CD4-positive, CD25-positive, alpha-beta regulatory T cell (primary cell): ENCODE data around the gene ESR1. TPM values are rescaled to one million over a fixed set of nuclear protein-coding genes. Genes with fewer than 3 reads are reported as not detected.

Source experiments
- ATAC-seq, 2 donors: fragments of 150-1000 bp; cut with Tn5 transposase; one replicate each; pipeline ENCODE4 v1.10.0; 2021; ENCODE audit warnings: low read depth in 2 of 2, moderate number of reproducible peaks in 2 of 2, moderate library complexity in 1 of 2
- DNase-seq, 3 donors: peaks; one replicate each; pipeline versions ENCODE4 v3.0.0 to v3.0.0-alpha.2; 2012 to 2022; ENCODE audit warnings: mixed read lengths in 1 of 3
- H3K27ac ChIP-seq: one replicate; pipeline ENCODE4 v1.7.0; 2013; ENCODE audit warnings: mild to moderate bottlenecking, low read length; ENCODE audit not compliant: insufficient read depth, poor library complexity, severe bottlenecking
- H3K27me3 ChIP-seq: one replicate; pipeline ENCODE4 v1.7.0; 2013; ENCODE audit warnings: low read length; ENCODE audit not compliant: control insufficient read depth, insufficient read depth
- H3K36me3 ChIP-seq: one replicate; pipeline ENCODE4 v1.7.0; 2013; ENCODE audit warnings: mild to moderate bottlenecking, low read length, moderate library complexity; ENCODE audit not compliant: control insufficient read depth, insufficient read depth
- H3K4me1 ChIP-seq: 2 replicates; pipeline ENCODE4 v1.7.0; 2013; ENCODE audit warnings: mild to moderate bottlenecking, low read length; ENCODE audit not compliant: insufficient read depth, control insufficient read depth, poor library complexity, severe bottlenecking
- H3K4me3 ChIP-seq: one replicate; pipeline ENCODE4 v1.7.0; 2013; ENCODE audit warnings: low read depth, mild to moderate bottlenecking, low read length, moderate library complexity
- H3K9me3 ChIP-seq, 2 experiments: 1 replicate in 1 of 2; 2 replicates in 1 of 2; pipeline ENCODE4 v1.7.0; 2013; ENCODE audit warnings: low read length in 2 of 2, mild to moderate bottlenecking in 1 of 2, moderate library complexity in 1 of 2; ENCODE audit not compliant: control insufficient read depth in 2 of 2
- H3K27ac Mint-ChIP-seq, 3 donors: one replicate each; pipeline ENCODE4 v1.8.0; 2020 to 2022; ENCODE audit warnings: mild to moderate bottlenecking in 3 of 3, mixed read lengths in 3 of 3, moderate library complexity in 2 of 3
- H3K27me3 Mint-ChIP-seq: one replicate; pipeline ENCODE4 v1.8.0; 2022; ENCODE audit warnings: mild to moderate bottlenecking, mixed read lengths
- H3K36me3 Mint-ChIP-seq: one replicate; pipeline ENCODE4 v1.8.0; 2020; ENCODE audit warnings: mixed read lengths
- H3K4me1 Mint-ChIP-seq, 4 donors: one replicate each; pipeline ENCODE4 v1.8.0; 2020 to 2022; ENCODE audit warnings: mixed read lengths in 4 of 4, mild to moderate bottlenecking in 1 of 4
- H3K4me3 Mint-ChIP-seq, 4 donors: one replicate each; pipeline ENCODE4 v1.8.0; 2020 to 2022; ENCODE audit warnings: mild to moderate bottlenecking in 4 of 4, mixed read lengths in 4 of 4, moderate library complexity in 3 of 4
- H3K9me3 Mint-ChIP-seq, 7 donors: one replicate each; pipeline ENCODE4 v1.8.0; 2020 to 2022; ENCODE audit warnings: mixed read lengths in 7 of 7, mild to moderate bottlenecking in 3 of 7, moderate library complexity in 2 of 7
- polyA plus RNA-seq, 4 donors: library from polyadenylated mRNA; unstranded; fragments of 300-500 nt; fragmentation: Illumina TruSeq; gene quantifications; one replicate each; pipeline ENCODE4 v1.2.3, GENCODE V29; 2021
- total RNA-seq: library from RNA; stranded (reverse); gene quantifications from one replicate; pipeline ENCODE4 v1.2.3, GENCODE V29; 2022

ESR1 gene
- total and polyA plus RNA-seq, 5 donors from 2014 or later = 0.18 to 4.7 (median 0.68) TPM

DNA sequence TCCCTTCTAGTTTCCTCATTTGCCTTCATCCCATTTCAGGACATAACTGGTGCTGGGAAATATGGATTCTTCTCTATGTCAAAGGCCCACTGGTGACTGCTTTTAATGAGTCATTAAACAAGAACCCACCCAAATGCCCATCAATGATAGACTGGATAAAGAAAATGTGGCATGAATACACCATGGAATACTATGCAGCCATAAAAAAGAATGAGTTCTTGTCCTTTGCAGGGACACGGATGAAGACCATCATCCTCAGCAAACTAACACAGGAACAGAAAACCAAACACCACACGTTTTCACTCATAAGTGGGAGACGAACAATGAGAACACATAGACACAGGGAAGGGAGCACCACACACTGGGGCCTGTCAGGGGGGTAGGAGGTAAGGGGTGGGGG lies 310.7 kb downstream of the ESR1 start:
- peaks cover 0 to 7% (median 4%) of the 10 kb centered on the region in 4 donors for H3K4me1 Mint-ChIP-seq
- Histone ChIP-seq H3K4me1 (no peaks in the 10 kb centered on the region), H3K9me3 (no peaks in the 10 kb centered on the region), H3K27me3 (no peaks in the 10 kb centered on the region), H3K36me3 (peaks cover 42% of the 10 kb centered on the region), H3K4me3 (no peak overlapping the region), H3K27ac (no peak overlapping the region)
- H3K36me3 Mint-ChIP-seq = peaks cover 37% of the 10 kb centered on the region
- H3K27me3 Mint-ChIP-seq = no peaks in the 10 kb centered on the region
- ATAC-seq (no peak), DNase-seq (no peak)
- H3K27ac Mint-ChIP-seq = peak overlapping the region; percentile 44 to 66 (median 59)
- no peak overlapping the region for H3K4me3 Mint-ChIP-seq
- peaks cover 0 to 5% (median 0%) of the 10 kb centered on the region in 7 donors for H3K9me3 Mint-ChIP-seq

DNA sequence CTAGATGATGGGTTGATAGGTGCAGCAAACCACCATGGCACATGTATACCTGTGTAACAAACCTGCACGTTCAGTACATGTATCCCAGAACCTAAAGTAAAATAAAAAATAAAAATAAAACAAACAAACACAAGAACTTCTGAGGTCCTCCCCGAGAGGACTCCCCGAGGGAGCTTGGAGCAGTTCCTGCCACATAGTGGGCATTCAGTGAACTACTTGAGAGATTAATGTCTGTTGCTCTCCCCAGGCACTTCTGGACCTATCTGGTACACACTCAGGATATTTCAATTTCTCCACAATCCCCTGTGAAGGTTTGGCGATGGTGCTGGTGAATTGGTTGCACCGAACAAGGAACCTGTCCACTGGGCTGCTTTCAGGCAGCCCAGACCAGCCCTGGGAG lies 311.2 kb downstream of the ESR1 start:
- no peaks in the 10 kb centered on the region for H3K4me1 ChIP-seq
- H3K36me3 ChIP-seq = peaks cover 46% of the 10 kb centered on the region
- H3K27me3 ChIP-seq = no peaks in the 10 kb centered on the region
- peaks cover 39% of the 10 kb centered on the region for H3K36me3 Mint-ChIP-seq
- no peak overlapping the region for H3K4me3 Mint-ChIP-seq
- DNase-seq (no peak), ATAC-seq (no peak)
- H3K4me1 Mint-ChIP-seq = peaks cover 2 to 7% (median 5%) of the 10 kb centered on the region in 4 donors
- no peak overlapping the region for H3K4me3 ChIP-seq
- no peak overlapping the region for H3K27ac Mint-ChIP-seq
- no peak overlapping the region for H3K27ac ChIP-seq
- H3K9me3 Mint-ChIP-seq = peaks cover 0 to 5% (median 0%) of the 10 kb centered on the region in 7 donors
- no peaks in the 10 kb centered on the region for H3K27me3 Mint-ChIP-seq
- H3K9me3 ChIP-seq = no peaks in the 10 kb centered on the region

DNA sequence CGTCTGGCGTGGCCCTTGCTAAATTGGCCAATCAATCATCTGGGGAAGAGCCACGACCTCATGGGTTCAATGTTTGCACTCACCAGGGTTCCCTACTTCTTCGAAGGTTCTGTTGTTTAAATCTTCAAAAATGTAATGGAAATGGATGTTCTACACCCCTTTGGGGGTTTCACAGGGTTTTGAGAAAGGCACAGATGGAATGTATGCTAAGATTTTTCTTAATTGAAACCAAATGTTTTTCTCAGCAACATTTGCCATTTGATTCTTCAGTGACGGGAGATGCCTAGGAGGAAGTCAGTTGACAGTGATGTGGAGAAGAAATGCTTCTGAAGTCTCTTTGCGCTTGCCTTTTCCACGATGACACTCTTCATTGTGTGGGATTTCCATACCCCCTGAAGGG lies 312.3 kb downstream of the ESR1 start:
- peaks cover 2 to 7% (median 6%) of the 10 kb centered on the region in 4 donors for H3K4me1 Mint-ChIP-seq
- H3K4me3 Mint-ChIP-seq = no peak overlapping the region
- no peak for ATAC-seq
- H3K27me3 Mint-ChIP-seq = no peaks in the 10 kb centered on the region
- no peaks in the 10 kb centered on the region for H3K27me3 ChIP-seq
- H3K27ac ChIP-seq = no peak overlapping the region
- peaks cover 57% of the 10 kb centered on the region for H3K36me3 ChIP-seq
- no peak for DNase-seq
- H3K9me3 Mint-ChIP-seq = peaks cover 0 to 5% (median 0%) of the 10 kb centered on the region in 7 donors
- H3K4me1 ChIP-seq = no peaks in the 10 kb centered on the region
- no peaks in the 10 kb centered on the region for H3K9me3 ChIP-seq
- H3K36me3 Mint-ChIP-seq = peaks cover 45% of the 10 kb centered on the region
- no peak overlapping the region for H3K4me3 ChIP-seq
- no peak overlapping the region for H3K27ac Mint-ChIP-seq

DNA sequence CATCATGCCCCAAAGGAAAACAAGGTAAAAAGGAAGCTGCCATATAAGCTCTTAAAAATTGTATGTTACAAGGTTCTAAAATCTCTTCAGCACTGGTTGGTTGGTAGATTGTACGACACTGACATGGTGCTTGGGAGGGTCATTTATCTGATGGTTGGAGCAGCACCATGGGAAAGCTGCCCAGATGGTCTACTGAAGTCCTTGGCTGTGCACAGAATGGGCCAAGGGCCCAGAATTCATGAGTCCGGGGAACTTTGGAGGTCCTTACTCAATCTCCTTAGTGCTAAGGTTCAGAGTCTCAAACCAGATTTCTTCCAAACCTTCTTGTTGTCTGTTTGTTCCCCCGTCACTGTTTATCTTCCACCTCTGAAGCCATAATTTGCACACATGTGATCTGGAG lies 314.4 kb downstream of the ESR1 start:
- Histone ChIP-seq H3K9me3 (no peaks in the 10 kb centered on the region), H3K4me1 (no peaks in the 10 kb centered on the region), H3K27me3 (no peaks in the 10 kb centered on the region), H3K27ac (no peak overlapping the region), H3K4me3 (no peak overlapping the region), H3K36me3 (peaks cover 78% of the 10 kb centered on the region)
- H3K27ac Mint-ChIP-seq = peak overlapping the region in 1 of 3 donors; percentile 67
- peaks cover 2 to 13% (median 7%) of the 10 kb centered on the region in 4 donors for H3K4me1 Mint-ChIP-seq
- H3K36me3 Mint-ChIP-seq = peaks cover 45% of the 10 kb centered on the region
- peaks cover 0 to 5% (median 0%) of the 10 kb centered on the region in 7 donors for H3K9me3 Mint-ChIP-seq
- no peak overlapping the region for H3K4me3 Mint-ChIP-seq
- ATAC-seq (no peak), DNase-seq (no peak)
- no peaks in the 10 kb centered on the region for H3K27me3 Mint-ChIP-seq

DNA sequence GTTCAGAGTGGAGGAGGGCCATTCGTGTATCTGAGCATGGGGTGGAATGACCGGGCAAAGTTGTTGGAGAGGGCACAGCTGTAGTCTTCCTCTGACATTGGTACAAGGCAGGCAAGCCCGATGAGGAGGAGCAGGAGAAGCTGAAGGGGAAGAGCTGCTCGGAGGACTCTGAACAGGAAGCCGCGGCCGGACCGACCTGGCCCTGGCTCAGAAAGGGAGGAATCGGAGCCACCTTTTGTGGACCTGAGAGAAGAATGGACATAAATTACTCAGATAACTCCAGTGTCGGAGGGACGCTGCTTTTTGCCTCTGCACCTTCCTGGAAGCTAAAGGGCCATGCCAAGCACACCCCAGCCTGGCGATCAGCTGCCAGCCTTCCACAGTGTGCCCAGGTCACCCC lies 315.0 kb downstream of the ESR1 start:
- Histone ChIP-seq H3K27ac (no peak overlapping the region), H3K9me3 (no peaks in the 10 kb centered on the region), H3K4me1 (no peaks in the 10 kb centered on the region), H3K27me3 (no peaks in the 10 kb centered on the region), H3K36me3 (peaks cover 83% of the 10 kb centered on the region), H3K4me3 (no peak overlapping the region)
- Mint-ChIP-seq H3K4me3 (no peak overlapping the region), H3K9me3 (peaks cover 0 to 5% (median 0%) of the 10 kb centered on the region in 7 donors), H3K36me3 (peaks cover 46% of the 10 kb centered on the region), H3K27me3 (no peaks in the 10 kb centered on the region), H3K4me1 (peaks cover 1 to 14% (median 7%) of the 10 kb centered on the region in 4 donors), H3K27ac (peak overlapping the region in 1 of 3 donors; percentile 67)
- DNase-seq = no peak
- ATAC-seq = no peak

DNA sequence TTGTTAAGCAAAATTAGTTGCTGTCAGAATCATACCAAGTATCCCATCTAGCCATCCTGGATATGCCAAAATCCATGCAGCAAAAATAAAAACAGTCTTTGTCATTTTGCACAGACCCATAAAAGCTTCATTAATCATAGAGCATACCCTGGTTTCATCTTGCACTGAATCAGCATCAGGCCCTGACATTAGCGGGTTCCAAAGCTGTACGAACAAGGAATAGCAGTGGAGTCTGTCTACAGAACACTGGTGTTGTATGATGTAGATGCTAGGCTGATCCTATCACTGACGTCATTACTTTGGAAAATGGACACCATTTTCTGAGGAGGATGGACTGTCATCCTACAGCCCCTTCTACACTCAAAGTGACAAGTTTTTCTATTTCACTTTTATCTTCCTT lies 315.6 kb downstream of the ESR1 start:
- no peak overlapping the region for H3K27ac ChIP-seq
- Mint-ChIP-seq H3K4me1 (peaks cover 0 to 16% (median 9%) of the 10 kb centered on the region in 4 donors), H3K27me3 (no peaks in the 10 kb centered on the region), H3K27ac (no peak overlapping the region), H3K4me3 (no peak overlapping the region), H3K36me3 (peaks cover 50% of the 10 kb centered on the region), H3K9me3 (peaks cover 0 to 4% (median 0%) of the 10 kb centered on the region in 7 donors)
- peaks cover 90% of the 10 kb centered on the region for H3K36me3 ChIP-seq
- DNase-seq = no peak
- ATAC-seq = no peak
- H3K4me1 ChIP-seq = no peaks in the 10 kb centered on the region
- H3K4me3 ChIP-seq = no peak overlapping the region
- no peaks in the 10 kb centered on the region for H3K9me3 ChIP-seq
- no peaks in the 10 kb centered on the region for H3K27me3 ChIP-seq

DNA sequence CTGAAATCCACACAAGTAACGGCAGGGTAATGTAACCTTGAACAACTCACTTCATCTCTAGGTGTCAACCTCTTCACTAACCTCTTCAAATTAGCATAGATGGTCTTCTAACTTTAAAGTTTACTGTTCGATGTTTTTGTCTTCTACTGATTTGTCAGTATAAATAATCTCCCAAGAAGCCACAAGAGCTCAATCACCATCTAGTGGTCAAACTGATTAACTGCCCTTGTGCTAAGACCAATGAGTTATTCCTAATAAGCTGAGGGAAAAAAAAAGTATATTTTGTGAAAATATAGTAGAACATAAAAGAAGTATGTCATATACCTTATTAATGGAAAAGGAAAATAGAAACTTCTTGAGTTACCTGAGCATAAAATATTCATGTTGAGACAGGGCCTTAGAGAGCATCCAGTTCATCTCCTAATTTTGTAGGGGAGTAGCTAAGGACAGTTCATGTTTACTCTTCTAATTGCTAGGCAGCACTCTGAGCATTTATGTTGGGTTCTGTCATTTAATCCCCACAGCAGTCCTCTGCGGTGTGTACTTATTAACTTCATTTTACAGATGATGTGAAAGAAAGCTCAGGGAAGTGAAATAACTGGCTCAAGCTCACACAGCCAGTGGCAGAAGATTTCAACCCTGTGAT lies 317.1 kb downstream of the ESR1 start:
- Histone ChIP-seq H3K4me3 (no peak overlapping the region), H3K36me3 (peaks cover 100% of the 10 kb centered on the region), H3K27ac (no peak overlapping the region), H3K9me3 (no peaks in the 10 kb centered on the region), H3K27me3 (no peaks in the 10 kb centered on the region), H3K4me1 (no peaks in the 10 kb centered on the region)
- Mint-ChIP-seq H3K9me3 (no peaks in the 10 kb centered on the region), H3K4me1 (peaks cover 0 to 17% (median 9%) of the 10 kb centered on the region in 4 donors), H3K27ac (peak overlapping the region; percentile 29 to 83 (median 31)), H3K4me3 (no peak overlapping the region), H3K36me3 (peaks cover 53% of the 10 kb centered on the region), H3K27me3 (no peaks in the 10 kb centered on the region)
- DNase-seq (peak in 2 of 3 donors; percentile 16 to 42), ATAC-seq (peak in 1 of 2 donors; percentile 48)
